A673 (cell line): ENCODE data around the gene GALNT4.

Source experiments
- EZH2 ChIP-seq: fragments of 200-600 bp; sonication (generic); IDR thresholded peaks from 2 replicates; pipeline ENCODE4 v1.6.1; 2017; ENCODE audit warnings: borderline replicate concordance, low read depth, mild to moderate bottlenecking, mixed read lengths, antibody characterized with exemption, low read length; ENCODE audit not compliant: poor library complexity, severe bottlenecking
- TF ChIP-seq, protein P1 (sequence below): fragments of 300-800, 200-600 bp; sonication (generic); conservative IDR thresholded peaks from 2 replicates; pipeline ENCODE4 v1.5.1; 2017; ENCODE audit warnings: low read depth, mild to moderate bottlenecking, antibody characterized with exemption, low read length, moderate library complexity, mixed read lengths

DNA sequence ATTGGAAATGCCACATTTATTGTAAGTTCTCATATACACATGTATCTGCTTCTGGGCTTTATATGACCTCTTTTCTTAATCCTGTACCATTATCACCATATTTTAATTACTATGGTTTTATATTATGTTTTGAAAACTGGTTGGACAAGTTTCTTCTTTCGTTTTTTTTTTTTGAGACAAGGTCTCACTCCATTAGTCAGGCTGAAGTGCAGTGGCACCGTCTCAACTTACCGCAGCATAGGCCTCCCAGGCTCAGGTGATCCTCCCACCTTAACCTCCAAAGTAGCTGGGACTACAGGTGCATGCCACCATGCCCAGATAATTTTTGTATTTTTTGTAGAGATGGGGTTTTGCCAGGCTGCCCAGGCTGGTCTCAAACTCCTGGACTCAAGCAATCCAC lies 44.6 kb downstream of the GALNT4 start:
- TF ChIP-seq, protein P1, sequence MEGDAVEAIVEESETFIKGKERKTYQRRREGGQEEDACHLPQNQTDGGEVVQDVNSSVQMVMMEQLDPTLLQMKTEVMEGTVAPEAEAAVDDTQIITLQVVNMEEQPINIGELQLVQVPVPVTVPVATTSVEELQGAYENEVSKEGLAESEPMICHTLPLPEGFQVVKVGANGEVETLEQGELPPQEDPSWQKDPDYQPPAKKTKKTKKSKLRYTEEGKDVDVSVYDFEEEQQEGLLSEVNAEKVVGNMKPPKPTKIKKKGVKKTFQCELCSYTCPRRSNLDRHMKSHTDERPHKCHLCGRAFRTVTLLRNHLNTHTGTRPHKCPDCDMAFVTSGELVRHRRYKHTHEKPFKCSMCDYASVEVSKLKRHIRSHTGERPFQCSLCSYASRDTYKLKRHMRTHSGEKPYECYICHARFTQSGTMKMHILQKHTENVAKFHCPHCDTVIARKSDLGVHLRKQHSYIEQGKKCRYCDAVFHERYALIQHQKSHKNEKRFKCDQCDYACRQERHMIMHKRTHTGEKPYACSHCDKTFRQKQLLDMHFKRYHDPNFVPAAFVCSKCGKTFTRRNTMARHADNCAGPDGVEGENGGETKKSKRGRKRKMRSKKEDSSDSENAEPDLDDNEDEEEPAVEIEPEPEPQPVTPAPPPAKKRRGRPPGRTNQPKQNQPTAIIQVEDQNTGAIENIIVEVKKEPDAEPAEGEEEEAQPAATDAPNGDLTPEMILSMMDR: no peak
- no peak for TF ChIP-seq EZH2
